Heart right ventricle (tissue), 16 donors: Measurements from ENCODE around the gene CLMP. TPM values are rescaled to one million over a fixed set of nuclear protein-coding genes. Genes with fewer than 3 reads are reported as not detected.

Experiments used
- ATAC-seq, 8 donors: fragments of 200-7000 bp; cut with Tn5 transposase; one replicate each; pipeline ENCODE4 v1.9.1; 2020; ENCODE audit warnings: mild to moderate bottlenecking in 8 of 8, moderate library complexity in 8 of 8, moderate number of reproducible peaks in 1 of 8
- DNase-seq, 2 donors: peaks; one replicate each; pipeline ENCODE4 v3.0.0-alpha.2; 2020
- H3K27ac ChIP-seq, 10 donors: fragments of 200-600 bp; sonication (generic) in 2 of 10; one replicate each; pipeline versions ENCODE4 v1.5.0 to v1.8.0; 2020 to 2022; ENCODE audit warnings: mild to moderate bottlenecking in 3 of 10
- H3K27me3 ChIP-seq, 7 donors: fragments of 200-600 bp; one replicate each; pipeline ENCODE4 v1.8.0; 2021 to 2022; ENCODE audit warnings: mild to moderate bottlenecking in 2 of 7
- H3K36me3 ChIP-seq, 9 donors: fragments of 200-600 bp; sonication (generic) in 1 of 9; one replicate each; pipeline versions ENCODE4 v1.5.0 to v1.8.0; 2020 to 2022; ENCODE audit warnings: mild to moderate bottlenecking in 2 of 9
- H3K4me1 ChIP-seq, 9 donors: fragments of 200-600 bp; sonication (generic) in 1 of 9; one replicate each; pipeline versions ENCODE4 v1.5.0 to v1.8.0; 2020 to 2022; ENCODE audit warnings: mild to moderate bottlenecking in 4 of 9
- H3K4me3 ChIP-seq, 10 donors: fragments of 200-600 bp; sonication (generic) in 2 of 10; one replicate each; pipeline versions ENCODE4 v1.5.0 to v1.8.0; 2020 to 2022; ENCODE audit warnings: mild to moderate bottlenecking in 7 of 10, moderate library complexity in 2 of 10
- H3K9me3 ChIP-seq, 11 donors: fragments of 200-600 bp in 10 of 11; sonication (generic) in 2 of 11; one replicate each; pipeline versions ENCODE4 v1.5.0 to v1.8.0; 2013 to 2022; ENCODE audit warnings: mild to moderate bottlenecking in 2 of 11, control low read depth in 1 of 11, moderate library complexity in 1 of 11
- CTCF ChIP-seq, 9 donors: fragments of 200-600 bp; sonication (generic) in 2 of 9; IDR thresholded peaks; one replicate each; pipeline versions ENCODE4 v1.5.0 to v1.8.0; 2021 to 2022; ENCODE audit warnings: antibody characterized with exemption in 9 of 9, mild to moderate bottlenecking in 5 of 9, moderate library complexity in 1 of 9
- WGBS, 2 donors: extraction: QIAGEN DNeasy Blood & Tissue Kit; methylation state at CpG; one replicate each; pipeline ENCODE4 v1.1.7; 2013; ENCODE audit warnings: inconsistent platforms in 1 of 2; 5-methylcytosine and 5-hydroxymethylcytosine counted together
- intact Hi-C, 10 donors: fragments of 100-400 bp; cut with DNase I; formaldehyde crosslinking; loops; one replicate each; pipeline versions ENCODE4 v1.11.1 to v1.14.2; 2022
- polyA plus RNA-seq, 2 donors: library from polyadenylated mRNA; stranded (reverse); fragments of 200-250 nt; gene quantifications; one replicate each; pipeline ENCODE4 v1.2.3, GENCODE V29; 2013
- total RNA-seq, 10 donors: library from RNA; stranded (reverse); fragmentation: NEBNext Ultra II Directional in 3 of 10; extraction: Animal tissue kit (Norgen Biotek cat#: 25700) in 3 of 10; gene quantifications; one replicate each; pipeline versions ENCODE4 v1.2.1 to v1.2.4, GENCODE V29; 2021 to 2023
- donor health status: Arrhythmogenic right ventricular cardiomyopathy.
- donor health status: ischemic (EF 13 %, LVEDD 7.1; RV severe dilation, severe dysfunction).
- donor health status: healthy with polysubstance abuse.
- donor health status: DM: no; HTN: yes; CAD: no.
- donor health status: DM: no; HTN: no; CAD: no.
- donor health status: ischemic (EF 25% LVEDD 6.9; RV normal size, moderate dysfunction).
- donor health status: ischemic (EF 25% LVEDD 5.7; RV mildly dilated, moderate dysfunction).
- donor health status: healthy.
- donor health status: DM: yes; HTN: yes; CAD: no.
- donor health status: Ischemic cardiomyopathy.
- donor health status: ischemic (EF 35%, LVEDD 5.7; RV mildly dilated, moderate dysfunction).
- donor health status: nonischemic (EF 11% LVEDD 7.7; RV severe dilation, severe dysfunction).
- donor health status: DM: yes; HTN: yes; CAD: no.
- donor health status: PGD.
- donor health status: ischemic (EF 29% LVEDD 5.4; RV normal size, mild dysfunction).
- donor health status: nonischemic (EF 23%, LVEDD 6.1; RV moderate dilation, normal function).

CLMP gene
- total and polyA plus RNA-seq, 12 donors: 1.9 to 16.9 (median 5.2) TPM

GRCh38 chr11:123040111-123040432 is 155.0 kb downstream of the CLMP start:
- no peak for TF ChIP-seq CTCF (IDR thresholded peaks at IDR 0.05)
- H3K27ac ChIP-seq: no peak overlapping the region
- DNase-seq: peak in 1 of 2 donors; percentile 19
- no peaks in the 10 kb centered on the region for H3K36me3 ChIP-seq
- peaks cover 0 to 4% (median 0%) of the 10 kb centered on the region in 7 donors for H3K27me3 ChIP-seq
- no peaks in the 10 kb centered on the region for H3K4me1 ChIP-seq
- H3K9me3 ChIP-seq: no peaks in the 10 kb centered on the region
- no peak overlapping the region for H3K4me3 ChIP-seq
- intact Hi-C loops: loop anchor here in 1 of 10 donors (10.0 kb wide), 1 partner anchor 255 kb away; no protein-coding TSS in a partner anchor
- 37 to 41% methylated on average over 11 of the region's 11 CpGs for WGBS, 2 donors
- ATAC-seq: peak in 5 of 8 donors; percentile 39 to 70 (median 45)

GRCh38 chr11:123035831-123036230 is 159.2 kb downstream of the CLMP start:
- Histone ChIP-seq H3K36me3 (no peaks in the 10 kb centered on the region), H3K27me3 (no peaks in the 10 kb centered on the region), H3K27ac (no peak overlapping the region), H3K4me3 (no peak overlapping the region), H3K9me3 (no peaks in the 10 kb centered on the region), H3K4me1 (no peaks in the 10 kb centered on the region)
- no peak for ATAC-seq
- intact Hi-C loops: no loop called here
- WGBS, 2 donors: 88 to 89% methylated on average over 10 of the region's 10 CpGs
- DNase-seq: no peak
- TF ChIP-seq CTCF (IDR thresholded peaks at IDR 0.05): no peak

- no peaks in the 10 kb centered on the region for H3K9me3 ChIP-seq
- no peak for TF ChIP-seq CTCF (IDR thresholded peaks at IDR 0.05)
- no peaks in the 10 kb centered on the region for H3K36me3 ChIP-seq
- intact Hi-C loops: no loop called here
- H3K4me1 ChIP-seq: no peaks in the 10 kb centered on the region
- H3K4me3 ChIP-seq: no peak overlapping the region
- WGBS, 2 donors: 84 to 85% methylated on average over 6 of the region's 6 CpGs
- ATAC-seq (no peak), DNase-seq (no peak)
- no peak overlapping the region for H3K27ac ChIP-seq
- no peaks in the 10 kb centered on the region for H3K27me3 ChIP-seq
These were observed 160.5 kb downstream of the CLMP start for GRCh38 chr11:123034597-123034996.

- ATAC-seq: peak in 4 of 8 donors; percentile 28 to 60 (median 42)
- 31 to 40% methylated on average over 10 of the region's 10 CpGs for WGBS, 2 donors
- no peaks in the 10 kb centered on the region for H3K9me3 ChIP-seq
These were observed 161.2 kb downstream of the CLMP start for GRCh38 chr11:123033895-123034294.

More at GRCh38 chr11:123033895-123034294, 161.2 kb downstream of the CLMP start:
- H3K4me3 ChIP-seq: no peak overlapping the region
- intact Hi-C loops: no loop called here
- H3K27ac ChIP-seq: no peak overlapping the region
- peaks cover 0 to 1% (median 0%) of the 10 kb centered on the region in 7 donors for H3K27me3 ChIP-seq
- no peaks in the 10 kb centered on the region for H3K4me1 ChIP-seq
- TF ChIP-seq CTCF (IDR thresholded peaks at IDR 0.05): peak in 6 of 9 donors; percentile 22 to 48 (median 35)
- no peaks in the 10 kb centered on the region for H3K36me3 ChIP-seq
- no peak for DNase-seq
